Nephron progenitor cell (in vitro differentiated cells): ENCODE results near the gene MAGOHB.
"Not testable (repeated sequence)": the region's sequence is repeated elsewhere in the genome, so short reads cannot be mapped to it uniquely, and the experiment has no call there.

Source experiments
- DNase-seq: peaks from one replicate; pipeline ENCODE4 v3.0.0; 2021
- H3K27ac Mint-ChIP-seq: 2 replicates; pipeline ENCODE4 v1.8.0; 2021; ENCODE audit warnings: mild to moderate bottlenecking, moderate library complexity, mixed read lengths
- H3K27me3 Mint-ChIP-seq: 2 replicates; pipeline ENCODE4 v1.8.0; 2021; ENCODE audit warnings: mild to moderate bottlenecking, low read depth, mixed read lengths; ENCODE audit not compliant: poor library complexity
- H3K36me3 Mint-ChIP-seq: 2 replicates; pipeline ENCODE4 v1.8.0; 2021; ENCODE audit warnings: low read depth, mixed read lengths
- H3K4me1 Mint-ChIP-seq: 2 replicates; pipeline ENCODE4 v1.8.0; 2021; ENCODE audit warnings: mixed read lengths
- H3K4me3 Mint-ChIP-seq: 2 replicates; pipeline ENCODE4 v1.8.0; 2021; ENCODE audit warnings: mild to moderate bottlenecking, moderate library complexity, mixed read lengths
- H3K9me3 Mint-ChIP-seq: 2 replicates; pipeline ENCODE4 v1.8.0; 2021; ENCODE audit warnings: mild to moderate bottlenecking, moderate library complexity, mixed read lengths
- TF ChIP-seq, protein P1 (sequence below): fragments of 200-600 bp; sonication (generic); IDR thresholded peaks from 2 replicates; pipeline ENCODE4 v1.5.0; 2021; ENCODE audit warnings: antibody characterized with exemption

MAGOHB gene

DNA sequence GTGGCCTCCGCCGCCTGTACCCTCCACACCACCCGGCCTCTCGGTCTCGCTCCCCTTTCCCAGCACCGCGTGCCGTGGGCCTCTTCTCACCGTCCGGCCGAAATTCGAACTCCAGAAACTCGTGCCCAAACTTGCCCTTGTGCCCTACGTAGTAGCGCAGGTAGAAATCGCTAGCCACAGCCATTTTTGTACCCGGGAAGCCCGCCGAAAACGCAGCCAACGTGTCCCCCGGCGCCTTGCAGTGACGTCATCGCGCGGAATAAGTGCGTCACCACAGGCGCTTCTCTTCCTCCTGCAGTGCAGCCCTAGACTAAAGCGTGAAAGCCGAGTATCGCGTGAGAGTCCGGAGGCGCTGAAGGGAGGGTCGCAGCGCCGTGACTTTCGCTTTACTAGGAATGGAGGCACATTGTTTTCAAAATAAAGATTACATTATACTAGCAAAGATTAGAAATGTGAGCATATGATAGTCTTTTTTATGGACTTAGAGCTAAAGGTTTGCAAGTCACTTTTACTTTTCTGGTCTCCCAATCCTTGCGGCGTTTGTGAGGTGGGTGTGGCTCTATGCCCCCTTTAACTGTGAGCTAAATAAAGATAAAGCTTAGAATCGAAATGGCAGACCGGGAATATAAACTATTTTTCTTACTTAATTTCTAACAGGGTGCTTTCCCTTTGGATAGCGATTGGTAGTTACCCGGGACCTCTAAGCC lies at the start of gene MAGOHB:
MAGOHB (minus strand) TSS at position 261 of the 707 bp plus-strand sequence; CDS start at position 184, 77 bp downstream.
- peak; percentile 100 for DNase-seq
- H3K9me3 Mint-ChIP-seq = no peaks in the 10 kb centered on the region
- peaks cover 10% of the 10 kb centered on the region for H3K27me3 Mint-ChIP-seq
- H3K4me1 Mint-ChIP-seq = peaks cover 35% of the 10 kb centered on the region
- TF ChIP-seq, protein P1, sequence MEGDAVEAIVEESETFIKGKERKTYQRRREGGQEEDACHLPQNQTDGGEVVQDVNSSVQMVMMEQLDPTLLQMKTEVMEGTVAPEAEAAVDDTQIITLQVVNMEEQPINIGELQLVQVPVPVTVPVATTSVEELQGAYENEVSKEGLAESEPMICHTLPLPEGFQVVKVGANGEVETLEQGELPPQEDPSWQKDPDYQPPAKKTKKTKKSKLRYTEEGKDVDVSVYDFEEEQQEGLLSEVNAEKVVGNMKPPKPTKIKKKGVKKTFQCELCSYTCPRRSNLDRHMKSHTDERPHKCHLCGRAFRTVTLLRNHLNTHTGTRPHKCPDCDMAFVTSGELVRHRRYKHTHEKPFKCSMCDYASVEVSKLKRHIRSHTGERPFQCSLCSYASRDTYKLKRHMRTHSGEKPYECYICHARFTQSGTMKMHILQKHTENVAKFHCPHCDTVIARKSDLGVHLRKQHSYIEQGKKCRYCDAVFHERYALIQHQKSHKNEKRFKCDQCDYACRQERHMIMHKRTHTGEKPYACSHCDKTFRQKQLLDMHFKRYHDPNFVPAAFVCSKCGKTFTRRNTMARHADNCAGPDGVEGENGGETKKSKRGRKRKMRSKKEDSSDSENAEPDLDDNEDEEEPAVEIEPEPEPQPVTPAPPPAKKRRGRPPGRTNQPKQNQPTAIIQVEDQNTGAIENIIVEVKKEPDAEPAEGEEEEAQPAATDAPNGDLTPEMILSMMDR = no peak
- peak within 1 kb of the TSS; percentile 100 for H3K4me3 Mint-ChIP-seq
- H3K36me3 Mint-ChIP-seq = peaks cover 22% of the 10 kb centered on the region
- peak within 1 kb of the TSS; percentile 100 for H3K27ac Mint-ChIP-seq

DNA sequence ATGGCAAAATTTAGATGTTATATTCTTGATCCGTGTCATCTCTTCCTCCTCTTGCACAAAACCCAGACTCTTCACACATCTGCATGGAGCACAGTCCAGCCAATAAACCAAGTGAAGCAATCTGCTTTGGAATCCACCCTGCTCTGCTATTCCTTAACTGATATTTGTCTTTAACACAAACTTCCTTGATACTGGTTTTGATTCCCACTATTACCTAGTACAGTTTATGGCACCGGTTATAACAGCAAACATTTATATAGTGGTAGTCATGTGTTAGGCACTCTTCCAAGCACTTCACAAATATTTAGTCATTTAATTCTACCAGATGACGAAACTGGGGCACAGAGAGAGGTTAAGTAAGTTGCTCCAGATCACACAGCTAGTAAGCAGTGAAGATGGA lies 47.9 kb upstream of the MAGOHB start:
- H3K27me3 Mint-ChIP-seq = no peaks in the 10 kb centered on the region
- no peaks in the 10 kb centered on the region for H3K4me1 Mint-ChIP-seq
- no peak overlapping the region for H3K27ac Mint-ChIP-seq
- no peaks in the 10 kb centered on the region for H3K36me3 Mint-ChIP-seq
- DNase-seq = no peak
- H3K9me3 Mint-ChIP-seq = peaks cover 21% of the 10 kb centered on the region
- TF ChIP-seq, protein P1 = no peak
- no peak overlapping the region for H3K4me3 Mint-ChIP-seq

DNA sequence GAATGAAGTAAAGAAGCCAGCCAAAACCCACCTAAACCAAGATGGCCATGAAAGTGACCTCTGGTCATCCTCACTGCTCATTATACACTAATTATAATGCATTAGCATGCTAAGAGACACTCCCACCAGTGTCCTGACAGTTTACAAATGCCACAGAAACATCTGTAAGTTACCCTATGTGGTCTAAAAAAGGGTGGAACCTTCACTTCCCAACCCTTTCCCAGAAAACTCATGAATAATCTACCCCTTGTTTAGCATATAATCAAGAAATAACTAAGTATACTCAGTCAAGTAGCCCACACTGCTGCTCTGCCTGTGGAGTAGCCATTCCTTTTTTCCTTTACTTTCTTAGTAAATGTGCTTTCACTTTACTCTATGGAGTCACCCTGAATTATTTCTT lies 40.6 kb upstream of the MAGOHB start:
- Mint-ChIP-seq H3K27ac (no peak overlapping the region), H3K4me3 (no peak overlapping the region), H3K36me3 (no peaks in the 10 kb centered on the region), H3K4me1 (no peaks in the 10 kb centered on the region), H3K27me3 (peaks cover 10% of the 10 kb centered on the region), H3K9me3 (peaks cover 42% of the 10 kb centered on the region)
- TF ChIP-seq, protein P1 = no peak
- DNase-seq = no peak

DNA sequence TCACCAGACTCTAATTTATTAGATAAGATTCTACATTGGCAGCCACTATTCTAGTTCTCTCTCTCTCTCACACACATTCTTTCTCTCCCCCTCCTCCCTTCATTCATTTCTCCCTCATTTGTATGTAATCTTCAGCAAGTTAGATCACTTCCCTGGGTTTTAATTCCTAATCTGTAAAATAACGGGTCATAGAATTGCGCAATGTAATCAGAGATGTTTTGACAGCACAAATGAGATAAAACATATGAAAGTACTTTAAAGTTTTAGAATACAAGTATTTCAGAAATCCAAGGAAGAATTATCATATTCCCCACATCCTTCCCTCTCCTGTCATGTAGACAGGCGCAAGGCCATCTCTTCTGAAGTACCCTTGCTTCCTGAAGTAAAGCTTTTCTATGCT lies 38.8 kb upstream of the MAGOHB start:
- DNase-seq = no peak
- TF ChIP-seq, protein P1 = no peak
- Mint-ChIP-seq H3K9me3 (peaks cover 42% of the 10 kb centered on the region), H3K27ac (no peak overlapping the region), H3K4me3 (no peak overlapping the region), H3K27me3 (peaks cover 10% of the 10 kb centered on the region), H3K4me1 (no peaks in the 10 kb centered on the region), H3K36me3 (no peaks in the 10 kb centered on the region)

DNA sequence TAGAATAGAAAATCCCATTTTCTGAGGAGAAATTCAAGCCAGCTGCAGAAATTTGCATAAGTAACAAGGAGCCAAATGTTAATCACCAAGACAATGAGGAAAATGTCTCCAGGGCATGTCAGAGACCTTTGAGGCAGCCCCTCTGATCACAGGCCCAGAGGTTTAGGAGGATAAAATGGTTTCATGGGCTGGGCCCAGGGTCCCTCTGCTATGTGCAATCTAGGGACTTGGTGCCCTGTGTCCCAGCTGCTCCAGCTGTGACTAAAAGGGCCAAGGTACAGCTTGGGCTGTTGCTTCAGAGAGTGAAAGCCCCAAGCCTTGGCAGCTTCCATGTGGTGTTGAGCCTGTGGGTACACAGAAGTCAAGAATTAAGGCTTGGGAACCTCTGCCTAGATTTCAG lies 33.2 kb upstream of the MAGOHB start:
- H3K4me3 Mint-ChIP-seq, DNase-seq, H3K27ac Mint-ChIP-seq, H3K36me3 Mint-ChIP-seq, H3K4me1 Mint-ChIP-seq, H3K27me3 Mint-ChIP-seq: not testable (repeated sequence)
- peaks cover 48% of the 10 kb centered on the region for H3K9me3 Mint-ChIP-seq

DNA sequence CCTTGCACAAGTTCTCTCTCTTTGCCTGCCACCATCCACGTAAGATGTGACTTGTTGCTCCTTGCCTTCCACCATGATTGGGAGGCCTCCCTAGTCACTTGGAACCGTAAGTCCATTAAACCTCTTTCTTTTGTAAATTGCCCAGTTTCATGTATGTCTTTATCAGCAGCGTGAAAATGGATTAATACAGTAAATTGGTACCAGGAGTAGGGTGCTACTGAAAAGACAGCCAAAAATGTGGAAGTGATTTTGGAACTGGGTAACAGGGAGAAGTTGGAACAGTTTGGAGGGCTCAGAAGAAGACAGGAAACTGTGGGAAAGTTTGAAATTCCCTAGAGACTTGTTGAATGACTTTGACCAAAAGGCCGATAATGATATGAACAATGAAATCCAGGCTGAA lies 32.5 kb upstream of the MAGOHB start:
- Mint-ChIP-seq H3K4me3 (no peak overlapping the region), H3K36me3 (peaks cover 7% of the 10 kb centered on the region), H3K27me3 (peaks cover 3% of the 10 kb centered on the region), H3K4me1 (no peaks in the 10 kb centered on the region), H3K27ac (no peak overlapping the region), H3K9me3 (peaks cover 48% of the 10 kb centered on the region)
- DNase-seq = no peak
- TF ChIP-seq, protein P1 = no peak
